ENCODE measurements around the gene LDLR. TPM values are rescaled to one million over a fixed set of nuclear protein-coding genes. Genes with fewer than 3 reads are reported as not detected.

Gene LDLR
- polyA plus RNA-seq, 2 of the 4 experiments (the other 2 are of a cell fraction), result 29.2 to 55.8 TPM

GRCh38 chr19:11137542-11138384, 48.5 kb downstream of the LDLR start (continued):
- peak; percentile 74 for TF ChIP-seq MAX (IDR thresholded peaks at IDR 0.05)
- no peak for TF ChIP-seq FOSB (CRISPR knock-in tag; IDR thresholded peaks at IDR 0.05)
- no peak for TF ChIP-seq REST (IDR thresholded peaks at IDR 0.05)
- TF ChIP-seq HEYL (CRISPR knock-in tag; IDR thresholded peaks at IDR 0.05), result no peak
- no peak; a peak in 1 of 5 replicates for TF ChIP-seq EP300 (IDR thresholded peaks at IDR 0.05)
- TF ChIP-seq TP53 (CRISPR knock-in tag; IDR thresholded peaks at IDR 0.05), result no peak
- peak; percentile 22; the same call in 1 of the 2 replicates for TF ChIP-seq POLR2A (IDR thresholded peaks at IDR 0.05; ENCODE audit: low read length)
- no peak for TF ChIP-seq JUNB (IDR thresholded peaks at IDR 0.05)
- peak; percentile 86 for TF ChIP-seq E2F6 (IDR thresholded peaks at IDR 0.05; ENCODE audit: borderline replicate concordance, low read depth)

- ChIA-PET POLR2A (interaction anchor here (0.5 to 1.8 kb wide), 6 partner anchors 18 to 242 kb away, joined by 3 to 18 read pairs (median 4); partner anchors contain the start of gene KANK2), CTCF (interaction anchor here (0.8 to 4.0 kb wide), 15 partner anchors 9 to 344 kb away, joined by 4 to 57 read pairs (median 6); partner anchors contain the start of gene KANK2)
- WGBS (ENCODE audit: missing lambda C conversion rate), result 0% methylated on average over 7 of the region's 13 CpGs
- peak overlapping the region; percentile 82 for H3K4me2 ChIP-seq
- no peaks in the 10 kb centered on the region for H3K9me3 ChIP-seq
- FAIRE-seq, result no peak
- peaks cover 54% of the 10 kb centered on the region for H3K4me1 ChIP-seq
- H3K27ac ChIP-seq, result peak overlapping the region; percentile 98 to 100
- peak; percentile 69 to 87 for DNase-seq (ENCODE audit: low read depth in 1 of 2, low spot score in 1 of 2)
- 0 out of 3 replicates have a peak overlapping the region, but pooled peaks have one; percentile 18 for H3K4me3 ChIP-seq
- peak; percentile 73 to 74 for ATAC-seq
- no peak for TF ChIP-seq E2F6 (IDR thresholded peaks at IDR 0.05; ENCODE audit: borderline replicate concordance, low read depth)
- TF ChIP-seq ZSCAN20 (CRISPR knock-in tag; IDR thresholded peaks at IDR 0.05), result no peak
- no peak for TF ChIP-seq RNF2 (IDR thresholded peaks at IDR 0.05; ENCODE audit: borderline replicate concordance, low read depth)
- no peak for TF ChIP-seq NFE2L2 (conservative IDR thresholded peaks at IDR 0.05; ENCODE audit: low read length)
- TF ChIP-seq RARB (CRISPR knock-in tag; IDR thresholded peaks at IDR 0.05), result no peak
- 0 out of 3 replicates have a peak, but pooled peaks have one; percentile 31 for TF ChIP-seq BCL3 (IDR thresholded peaks at IDR 0.05)
- 0 out of 2 replicates have a peak, but pooled peaks have one; percentile 2 for TF ChIP-seq POLR2A (IDR thresholded peaks at IDR 0.05; ENCODE audit: low read length)
- TF ChIP-seq REST (IDR thresholded peaks at IDR 0.05), result no peak
- TF ChIP-seq FOSB (CRISPR knock-in tag; IDR thresholded peaks at IDR 0.05), result no peak
- peak in 1 of 2 experiments; percentile 31; a peak in 2 of 5 replicates for TF ChIP-seq EP300 (IDR thresholded peaks at IDR 0.05)
- TF ChIP-seq GATA3 (IDR thresholded peaks at IDR 0.05; ENCODE audit: borderline replicate concordance), result peak; percentile 23
- no peak for TF ChIP-seq ZNF302 (CRISPR knock-in tag; IDR thresholded peaks at IDR 0.05)
- no peak for TF ChIP-seq USF2 (IDR thresholded peaks at IDR 0.05)
- no peak for TF ChIP-seq FOSL2 (IDR thresholded peaks at IDR 0.05)
- TF ChIP-seq FOSL2 (CRISPR knock-in tag; IDR thresholded peaks at IDR 0.05), result peak; percentile 75
- TF ChIP-seq ESRRA (IDR thresholded peaks at IDR 0.05; ENCODE audit: borderline replicate concordance, low read length), result no peak
- no peak for TF ChIP-seq ATOH8 (CRISPR knock-in tag; IDR thresholded peaks at IDR 0.05; ENCODE audit: low read depth)
- no peak for TF ChIP-seq PHF8 (IDR thresholded peaks at IDR 0.05; ENCODE audit: borderline replicate concordance, low read depth)
Measured at GRCh38 chr19:11138601-11139300, 49.5 kb downstream of the LDLR start.
